NB4 (cell line): Measurements from ENCODE around the gene CMC2.

Source experiments
- MAX ChIP-seq: IDR thresholded peaks from 2 replicates; pipeline ENCODE4 v1.6.1; 2011; ENCODE audit warnings: low read depth, low read length
- POLR2A ChIP-seq: IDR thresholded peaks from 2 replicates; pipeline ENCODE4 v1.6.1; 2011; ENCODE audit warnings: mild to moderate bottlenecking; ENCODE audit not compliant: insufficient read length; ENCODE audit errors: extremely low read depth
- TF ChIP-seq, protein P1 (sequence below): IDR thresholded peaks from one replicate; pipeline ENCODE4 v1.5.1; 2012; ENCODE audit warnings: low read depth, low read length

GRCh38 chr16:81035398-81035974, 28.8 kb upstream of the CMC2 start, which contains the start of gene ATMIN:
- TF ChIP-seq, protein P1, sequence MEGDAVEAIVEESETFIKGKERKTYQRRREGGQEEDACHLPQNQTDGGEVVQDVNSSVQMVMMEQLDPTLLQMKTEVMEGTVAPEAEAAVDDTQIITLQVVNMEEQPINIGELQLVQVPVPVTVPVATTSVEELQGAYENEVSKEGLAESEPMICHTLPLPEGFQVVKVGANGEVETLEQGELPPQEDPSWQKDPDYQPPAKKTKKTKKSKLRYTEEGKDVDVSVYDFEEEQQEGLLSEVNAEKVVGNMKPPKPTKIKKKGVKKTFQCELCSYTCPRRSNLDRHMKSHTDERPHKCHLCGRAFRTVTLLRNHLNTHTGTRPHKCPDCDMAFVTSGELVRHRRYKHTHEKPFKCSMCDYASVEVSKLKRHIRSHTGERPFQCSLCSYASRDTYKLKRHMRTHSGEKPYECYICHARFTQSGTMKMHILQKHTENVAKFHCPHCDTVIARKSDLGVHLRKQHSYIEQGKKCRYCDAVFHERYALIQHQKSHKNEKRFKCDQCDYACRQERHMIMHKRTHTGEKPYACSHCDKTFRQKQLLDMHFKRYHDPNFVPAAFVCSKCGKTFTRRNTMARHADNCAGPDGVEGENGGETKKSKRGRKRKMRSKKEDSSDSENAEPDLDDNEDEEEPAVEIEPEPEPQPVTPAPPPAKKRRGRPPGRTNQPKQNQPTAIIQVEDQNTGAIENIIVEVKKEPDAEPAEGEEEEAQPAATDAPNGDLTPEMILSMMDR, result peak; percentile 96
- TF ChIP-seq POLR2A (peak; percentile 33), MAX (no peak)
